GM21786 (cell line): ENCODE data around the gene MRPS2.

Source experiments
- ATAC-seq: cut with Tn5 transposase; IDR thresholded peaks from one replicate; pipeline ENCODE4 v1.9.1; 2021; ENCODE audit not compliant: unreplicated experiment

MRPS2 gene

GRCh38 chr9:135552698-135553171 is 52.3 kb downstream of the MRPS2 start:
- ATAC-seq = no peak
